Stimulated activated naive CD8-positive, alpha-beta T cell treated with anti-CD3 and anti-CD28 coated beads, Interleukin-15, amount 100 ng/mL, for 72 hours (primary cell): ENCODE data around the gene SUPT20HL2.
A peak's percentile ranks its signal among the peaks of the same experiment; 100 is the strongest.
"Not testable (repeated sequence)": the region's sequence is repeated elsewhere in the genome, so short reads cannot be mapped to it uniquely, and the experiment has no call there.

ENCODE experiments used
- ATAC-seq: fragments of 150-1000 bp; cut with Tn5 transposase; 2 replicates; pipeline ENCODE4 v1.10.0; 2021; ENCODE audit warnings: mild to moderate bottlenecking, moderate library complexity
- DNase-seq, 2 donors: peaks; one replicate each; pipeline ENCODE4 v3.0.0; 2021 to 2022
- H3K27ac Mint-ChIP-seq, 2 donors: one replicate each; pipeline ENCODE4 v1.8.0; 2022; ENCODE audit warnings: mild to moderate bottlenecking in 2 of 2, mixed read lengths in 2 of 2, moderate library complexity in 2 of 2
- H3K27me3 Mint-ChIP-seq: one replicate; pipeline ENCODE4 v1.8.0; 2022; ENCODE audit warnings: mixed read lengths
- H3K4me1 Mint-ChIP-seq: one replicate; pipeline ENCODE4 v1.8.0; 2022; ENCODE audit warnings: mild to moderate bottlenecking, mixed read lengths
- H3K4me3 Mint-ChIP-seq, 2 donors: one replicate each; pipeline ENCODE4 v1.8.0; 2022; ENCODE audit warnings: mild to moderate bottlenecking in 2 of 2, mixed read lengths in 2 of 2, moderate library complexity in 1 of 2
- H3K9me3 Mint-ChIP-seq, 2 donors: one replicate each; pipeline ENCODE4 v1.8.0; 2022; ENCODE audit warnings: mixed read lengths in 2 of 2

The SUPT20HL2 gene

GRCh38 chrX:24321741-24322395 lies 8.0 kb upstream of the SUPT20HL2 start:
- Mint-ChIP-seq H3K27me3 (peaks cover 11% of the 10 kb centered on the region), H3K4me3 (no peak overlapping the region), H3K9me3 (no peaks in the 10 kb centered on the region), H3K4me1 (no peaks in the 10 kb centered on the region), H3K27ac (no peak overlapping the region)
- DNase-seq (no peak), ATAC-seq (no peak)

- H3K9me3 Mint-ChIP-seq, result no peaks in the 10 kb centered on the region
- no peak overlapping the region for H3K27ac Mint-ChIP-seq
- ATAC-seq, result no peak
- H3K4me3 Mint-ChIP-seq, result no peak overlapping the region
- H3K27me3 Mint-ChIP-seq, result no peaks in the 10 kb centered on the region
- DNase-seq, result no peak
- H3K4me1 Mint-ChIP-seq, result no peaks in the 10 kb centered on the region
Measured at GRCh38 chrX:24317567-24317966, 3.7 kb upstream of the SUPT20HL2 start.

- ATAC-seq, result no peak
Measured at GRCh38 chrX:24316111-24316510, 2.2 kb upstream of the SUPT20HL2 start.

GRCh38 chrX:24312249-24312607 lies 1.6 kb downstream of the SUPT20HL2 start:
- not testable (repeated sequence) for DNase-seq, ATAC-seq, H3K27ac Mint-ChIP-seq, H3K9me3 Mint-ChIP-seq, H3K4me1 Mint-ChIP-seq, H3K4me3 Mint-ChIP-seq, H3K27me3 Mint-ChIP-seq

More at GRCh38 chrX:24316111-24316510, 2.2 kb upstream of the SUPT20HL2 start:
- Mint-ChIP-seq H3K9me3 (no peaks in the 10 kb centered on the region), H3K27ac (no peak overlapping the region), H3K27me3 (no peaks in the 10 kb centered on the region), H3K4me1 (no peaks in the 10 kb centered on the region), H3K4me3 (no peak overlapping the region)
- no peak for DNase-seq

- H3K4me3 Mint-ChIP-seq, H3K4me1 Mint-ChIP-seq, ATAC-seq, H3K27me3 Mint-ChIP-seq, DNase-seq, H3K27ac Mint-ChIP-seq, H3K9me3 Mint-ChIP-seq: not testable (repeated sequence)
Measured at GRCh38 chrX:24311507-24312248, 2.2 kb downstream of the SUPT20HL2 start.

- not testable (repeated sequence) for H3K4me1 Mint-ChIP-seq, ATAC-seq, DNase-seq, H3K27ac Mint-ChIP-seq, H3K4me3 Mint-ChIP-seq, H3K9me3 Mint-ChIP-seq, H3K27me3 Mint-ChIP-seq
Measured at GRCh38 chrX:24310916-24311315, 3.0 kb downstream of the SUPT20HL2 start.

- not testable (repeated sequence) for H3K4me3 Mint-ChIP-seq, H3K4me1 Mint-ChIP-seq, ATAC-seq, H3K27me3 Mint-ChIP-seq, H3K9me3 Mint-ChIP-seq, DNase-seq
- H3K27ac Mint-ChIP-seq, result peak overlapping the region in 1 of 2 donors; percentile 40
Measured at GRCh38 chrX:24309580-24310374, 4.1 kb downstream of the SUPT20HL2 start.

GRCh38 chrX:24308803-24309202 lies 5.1 kb downstream of the SUPT20HL2 start:
- peak; percentile 48 for ATAC-seq
- H3K9me3 Mint-ChIP-seq, H3K27ac Mint-ChIP-seq, H3K4me3 Mint-ChIP-seq, H3K27me3 Mint-ChIP-seq, DNase-seq, H3K4me1 Mint-ChIP-seq: not testable (repeated sequence)

GRCh38 chrX:24306440-24306839 lies 7.4 kb downstream of the SUPT20HL2 start:
- no peaks in the 10 kb centered on the region for H3K27me3 Mint-ChIP-seq
- H3K9me3 Mint-ChIP-seq, result no peaks in the 10 kb centered on the region
- ATAC-seq (no peak), DNase-seq (no peak)
- no peak overlapping the region for H3K4me3 Mint-ChIP-seq
- no peak overlapping the region for H3K27ac Mint-ChIP-seq
- no peaks in the 10 kb centered on the region for H3K4me1 Mint-ChIP-seq

GRCh38 chrX:24305905-24306304 lies 8.0 kb downstream of the SUPT20HL2 start:
- Mint-ChIP-seq H3K4me3 (no peak overlapping the region), H3K4me1 (no peaks in the 10 kb centered on the region), H3K9me3 (no peaks in the 10 kb centered on the region), H3K27ac (no peak overlapping the region), H3K27me3 (no peaks in the 10 kb centered on the region)
- no peak for DNase-seq
- no peak for ATAC-seq

- no peaks in the 10 kb centered on the region for H3K4me1 Mint-ChIP-seq
- DNase-seq (no peak), ATAC-seq (no peak)
- H3K9me3 Mint-ChIP-seq, result no peaks in the 10 kb centered on the region
- no peak overlapping the region for H3K4me3 Mint-ChIP-seq
- no peaks in the 10 kb centered on the region for H3K27me3 Mint-ChIP-seq
- H3K27ac Mint-ChIP-seq, result no peak overlapping the region
Measured at GRCh38 chrX:24301806-24302205, 12.1 kb downstream of the SUPT20HL2 start.

- Mint-ChIP-seq H3K27ac (no peak overlapping the region), H3K9me3 (no peaks in the 10 kb centered on the region), H3K4me3 (no peak overlapping the region), H3K4me1 (no peaks in the 10 kb centered on the region), H3K27me3 (no peaks in the 10 kb centered on the region)
- DNase-seq, result no peak
- ATAC-seq, result no peak
Measured at GRCh38 chrX:24301060-24301459, 12.8 kb downstream of the SUPT20HL2 start.

- Mint-ChIP-seq H3K4me3 (no peak overlapping the region), H3K9me3 (no peaks in the 10 kb centered on the region), H3K27ac (no peak overlapping the region), H3K4me1 (no peaks in the 10 kb centered on the region), H3K27me3 (no peaks in the 10 kb centered on the region)
- ATAC-seq (no peak), DNase-seq (no peak)
Measured at GRCh38 chrX:24298191-24298590, 15.7 kb downstream of the SUPT20HL2 start.

- no peaks in the 10 kb centered on the region for H3K27me3 Mint-ChIP-seq
- H3K9me3 Mint-ChIP-seq, result no peaks in the 10 kb centered on the region
- ATAC-seq (no peak), DNase-seq (peak; percentile 7 to 9)
- H3K27ac Mint-ChIP-seq, result no peak overlapping the region
- H3K4me3 Mint-ChIP-seq, result no peak overlapping the region
- H3K4me1 Mint-ChIP-seq, result no peaks in the 10 kb centered on the region
Measured at GRCh38 chrX:24294619-24295018, 19.2 kb downstream of the SUPT20HL2 start.

- ATAC-seq, result no peak
- H3K4me1 Mint-ChIP-seq, result no peaks in the 10 kb centered on the region
- H3K27ac Mint-ChIP-seq, result peak overlapping the region in 1 of 2 donors; percentile 49
- H3K4me3 Mint-ChIP-seq, result no peak overlapping the region
- no peaks in the 10 kb centered on the region for H3K27me3 Mint-ChIP-seq
- no peaks in the 10 kb centered on the region for H3K9me3 Mint-ChIP-seq
- DNase-seq, result no peak
Measured at GRCh38 chrX:24293412-24293811, 20.5 kb downstream of the SUPT20HL2 start.

- H3K27me3 Mint-ChIP-seq, result no peaks in the 10 kb centered on the region
- no peaks in the 10 kb centered on the region for H3K4me1 Mint-ChIP-seq
- no peak overlapping the region for H3K4me3 Mint-ChIP-seq
- H3K9me3 Mint-ChIP-seq, result no peaks in the 10 kb centered on the region
- no peak for DNase-seq
- no peak for ATAC-seq
- H3K27ac Mint-ChIP-seq, result no peak overlapping the region
Measured at GRCh38 chrX:24292353-24292752, 21.5 kb downstream of the SUPT20HL2 start.
